DMS 273 (cell line): ENCODE measurements around the gene COL26A1.
"Not testable (repeated sequence)": the region's sequence is repeated elsewhere in the genome, so short reads cannot be mapped to it uniquely, and the experiment has no call there.

ENCODE experiments used
- DNase-seq: peaks from one replicate; lab custom pipeline; 2025; ENCODE audit not compliant: unreplicated experiment; lab: John Stamatoyannopoulos, UW

The COL26A1 gene

DNA sequence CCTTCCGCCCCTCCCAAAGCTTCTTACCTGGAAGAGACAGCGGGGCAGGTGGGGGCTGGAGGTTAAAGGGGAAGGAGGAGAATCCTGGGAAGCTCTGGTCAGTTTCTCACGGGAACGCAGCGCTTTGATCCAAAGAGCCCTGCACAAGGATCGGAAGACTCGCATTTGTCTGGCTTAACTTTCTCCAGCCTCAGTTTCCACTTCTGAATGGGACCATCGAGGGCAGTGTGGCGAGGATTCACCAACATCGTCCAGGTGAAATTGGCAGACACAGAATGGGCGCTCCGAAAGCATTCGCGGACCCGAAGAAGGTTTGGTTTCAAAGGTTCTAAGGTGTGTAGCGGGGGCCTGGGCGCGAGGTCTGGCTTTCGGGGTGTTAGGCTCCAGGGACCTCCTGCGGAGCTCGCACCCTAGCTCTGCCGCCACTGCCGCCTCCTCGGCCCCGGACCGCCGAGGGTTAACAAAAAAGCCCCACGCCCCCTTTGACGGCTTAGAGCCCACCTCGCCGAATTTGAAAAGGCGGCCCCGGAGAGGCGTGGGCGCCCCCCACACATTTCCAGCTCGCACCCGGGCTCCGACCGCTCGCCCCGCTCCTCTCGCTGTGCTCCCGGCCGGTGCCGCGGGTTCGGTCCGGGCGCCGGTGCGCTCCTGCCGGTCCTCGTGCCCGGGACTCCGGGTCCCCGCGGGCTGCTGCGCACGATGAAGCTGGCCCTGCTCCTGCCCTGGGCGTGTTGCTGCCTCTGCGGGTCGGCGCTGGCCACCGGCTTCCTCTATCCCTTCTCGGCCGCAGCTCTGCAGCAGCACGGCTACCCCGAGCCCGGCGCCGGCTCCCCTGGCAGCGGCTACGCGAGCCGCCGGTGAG is at the start of gene COL26A1:
TSS of gene COL26A1 (plus strand) at position 542 of the 862 bp plus-strand sequence. CDS start at position 700, 158 bp downstream.
- DNase-seq = peak; percentile 69

DNA sequence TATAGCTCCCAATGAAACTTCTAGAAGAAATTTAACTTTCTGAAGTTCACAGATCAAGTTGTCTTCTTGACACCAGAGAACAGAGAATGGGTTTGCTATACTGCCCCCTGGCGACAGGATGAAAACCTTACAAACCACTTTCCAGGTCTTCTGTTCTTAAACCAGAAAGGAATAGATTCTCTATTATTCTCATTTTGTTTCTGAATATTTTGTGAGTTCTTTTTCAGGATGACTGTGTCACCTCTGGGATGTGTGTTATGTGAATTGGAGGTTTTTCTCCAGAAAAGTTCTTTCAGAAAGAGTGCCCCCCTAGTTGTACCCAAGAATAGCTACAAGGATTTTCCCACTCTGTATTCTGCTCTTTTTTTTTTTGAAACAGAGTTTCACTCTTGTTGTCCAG is 47.3 kb upstream of the COL26A1 start:
- peak; percentile 85 for DNase-seq

DNA sequence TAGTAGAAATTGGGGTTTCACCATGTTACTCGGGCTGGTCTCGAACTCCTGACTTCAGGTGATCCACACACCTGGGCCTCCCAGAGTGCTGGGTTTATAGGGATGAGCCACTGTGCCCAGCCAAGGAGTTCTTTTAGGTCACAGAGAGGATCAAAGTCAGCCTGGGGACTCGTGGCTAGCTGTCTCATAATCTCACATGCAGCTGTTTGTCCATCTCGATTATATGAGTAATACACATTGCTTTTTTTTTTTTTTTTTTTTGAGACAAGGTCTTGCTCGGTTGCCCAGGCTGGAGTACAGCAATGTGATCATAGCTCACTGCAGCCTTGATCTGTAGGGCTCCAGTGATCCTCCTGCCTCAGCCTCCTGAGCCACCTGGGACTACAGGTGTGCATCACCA is 43.3 kb upstream of the COL26A1 start:
- no peak for DNase-seq

DNA sequence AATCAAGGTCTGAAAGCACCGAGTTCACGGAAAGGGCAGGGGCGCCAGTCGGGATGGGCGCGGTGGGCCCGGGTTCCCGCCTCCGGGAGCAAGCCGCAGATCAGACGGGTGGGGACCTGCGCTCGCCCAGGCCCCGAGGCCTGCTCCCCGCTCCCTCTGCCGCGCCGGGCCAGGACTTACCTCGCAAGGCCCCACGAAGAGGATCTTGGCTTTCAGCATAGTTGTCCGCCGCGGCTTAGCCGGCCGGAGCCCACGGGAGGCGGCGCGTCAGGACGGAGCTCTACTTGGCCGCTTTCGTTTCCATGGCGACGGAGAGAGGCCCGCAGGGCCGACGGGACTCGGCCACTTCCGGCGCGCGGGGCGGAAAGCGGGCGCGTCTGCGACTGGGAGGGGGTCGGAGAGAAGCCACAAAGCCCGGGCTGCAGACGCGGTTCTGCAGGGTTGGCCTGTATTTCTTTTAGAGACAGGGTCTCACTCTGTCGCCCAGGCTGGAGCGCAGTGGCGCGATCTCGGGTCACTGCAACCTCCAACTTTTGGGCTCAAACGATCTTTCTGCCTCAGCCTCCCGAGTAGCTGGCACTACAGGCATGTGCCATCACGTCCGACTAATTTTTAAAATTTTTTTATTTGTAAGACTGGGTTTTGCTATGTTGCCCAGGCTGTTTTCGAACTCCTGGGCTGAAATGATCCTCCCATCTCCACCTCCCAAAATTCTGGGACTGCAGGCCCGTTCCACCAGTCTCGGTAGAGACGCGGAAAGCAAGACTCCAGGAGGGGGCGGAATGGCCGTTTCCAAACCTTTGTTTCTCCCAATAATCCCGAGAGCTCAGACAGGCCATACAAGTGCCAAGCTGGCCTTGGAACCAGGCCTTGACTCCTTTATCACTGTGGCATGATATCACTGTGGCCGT is 40.9 kb upstream of the COL26A1 start, which contains the start of gene IFT22:
TSS of gene IFT22 (minus strand) at position 322 of the 911 bp plus-strand sequence. CDS start at position 219, 103 bp downstream.
- DNase-seq = peak; percentile 99

DNA sequence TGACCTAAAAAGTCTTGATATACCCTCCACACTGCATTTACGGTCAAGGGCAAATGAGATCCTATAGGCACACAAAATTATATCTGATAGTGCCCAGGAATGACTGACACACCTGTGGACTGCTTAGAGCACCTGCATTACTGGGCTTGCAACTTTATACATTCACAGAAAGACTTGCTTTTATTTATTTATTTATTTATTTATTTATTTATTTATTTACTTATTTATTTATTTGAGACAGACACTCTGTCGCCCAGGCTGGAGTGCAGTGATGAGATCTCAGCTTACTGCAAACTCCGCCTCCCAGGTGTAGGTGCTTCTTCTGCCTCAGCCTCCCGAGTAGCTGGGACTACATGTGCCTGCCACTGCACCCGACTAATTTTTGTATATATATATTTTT is 34.5 kb upstream of the COL26A1 start:
- DNase-seq = no peak

DNA sequence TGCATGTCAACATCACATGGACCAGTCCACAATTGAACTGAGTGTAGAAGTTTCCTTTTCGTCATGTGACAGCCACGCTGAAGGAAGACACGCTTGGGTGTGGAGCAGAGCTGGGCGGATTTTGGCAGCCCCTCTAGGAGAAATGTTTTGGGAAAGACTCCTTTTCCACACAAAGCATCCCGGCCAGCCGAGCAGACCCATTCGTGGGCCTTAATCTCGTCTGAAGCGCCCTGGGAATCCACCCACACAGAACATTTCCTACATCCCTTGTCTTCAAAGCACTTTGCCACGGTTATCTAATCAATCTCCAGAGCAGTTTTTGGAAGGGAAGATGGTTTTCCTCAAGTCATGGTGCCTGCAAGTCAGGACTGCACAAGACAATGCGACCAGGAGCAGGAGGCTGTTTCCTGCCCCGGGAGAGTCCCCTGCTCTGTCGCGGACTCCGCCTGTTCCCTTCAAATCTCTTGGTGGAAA is 32.6 kb upstream of the COL26A1 start:
- no peak for DNase-seq

DNA sequence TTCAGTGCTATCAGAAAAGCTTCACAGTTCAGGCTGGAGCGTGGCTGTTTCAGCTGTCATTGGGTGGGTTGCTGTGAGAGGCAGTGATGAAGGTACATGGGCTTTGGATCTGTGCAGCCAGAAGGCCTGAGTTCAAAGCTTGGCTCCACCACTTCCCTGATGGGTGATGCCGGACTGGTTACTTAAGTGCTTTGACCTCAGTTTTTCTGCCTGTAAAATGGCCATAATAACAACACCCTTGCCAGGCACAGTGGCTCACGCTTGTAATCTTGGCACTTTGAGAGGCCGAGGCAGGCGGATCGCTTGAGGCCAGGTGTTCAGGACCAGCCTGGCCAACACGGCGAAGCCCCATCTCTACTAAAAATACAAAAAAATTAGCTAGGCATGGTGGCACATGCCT is 30.6 kb upstream of the COL26A1 start:
- no peak for DNase-seq

DNA sequence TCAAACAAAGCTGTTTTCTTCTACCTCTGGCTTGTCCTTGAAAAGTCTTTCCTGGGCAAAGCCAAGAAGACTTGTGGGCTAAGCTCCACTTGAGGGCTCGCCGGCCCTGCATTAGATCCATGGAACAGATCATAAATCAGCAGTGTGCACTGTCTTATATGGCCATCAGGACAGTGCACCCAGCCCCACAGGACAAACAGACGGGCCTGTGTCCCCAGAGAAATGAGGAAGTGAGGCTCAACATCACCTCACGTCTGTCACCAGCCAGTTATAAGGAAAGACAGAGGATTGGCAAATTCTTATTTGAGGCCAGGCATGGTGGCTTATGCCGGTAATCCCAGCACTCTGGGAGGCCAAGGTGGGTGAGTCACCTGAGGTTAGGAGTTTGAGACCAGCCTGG is 28.8 kb upstream of the COL26A1 start:
- no peak for DNase-seq

DNA sequence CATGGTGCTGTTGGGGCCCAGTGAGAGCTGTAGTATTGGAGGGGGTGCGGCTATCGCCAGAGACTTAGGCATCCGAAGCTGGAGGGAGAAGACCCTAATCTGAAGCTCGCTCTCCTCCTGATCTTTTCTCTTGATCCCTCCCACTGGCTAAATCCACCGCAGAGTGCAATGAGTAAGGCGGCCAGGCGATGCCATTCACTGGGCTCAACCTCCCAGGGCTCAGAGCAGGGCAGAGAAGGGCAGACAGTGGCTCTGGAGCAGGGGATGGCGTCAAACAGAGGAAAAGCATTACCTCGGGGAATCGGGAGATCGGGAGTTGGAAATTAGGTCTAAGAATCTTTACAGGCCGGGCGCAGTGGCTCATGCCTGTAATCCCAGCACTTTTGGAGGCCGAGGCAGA is 22.3 kb upstream of the COL26A1 start:
- no peak for DNase-seq

DNA sequence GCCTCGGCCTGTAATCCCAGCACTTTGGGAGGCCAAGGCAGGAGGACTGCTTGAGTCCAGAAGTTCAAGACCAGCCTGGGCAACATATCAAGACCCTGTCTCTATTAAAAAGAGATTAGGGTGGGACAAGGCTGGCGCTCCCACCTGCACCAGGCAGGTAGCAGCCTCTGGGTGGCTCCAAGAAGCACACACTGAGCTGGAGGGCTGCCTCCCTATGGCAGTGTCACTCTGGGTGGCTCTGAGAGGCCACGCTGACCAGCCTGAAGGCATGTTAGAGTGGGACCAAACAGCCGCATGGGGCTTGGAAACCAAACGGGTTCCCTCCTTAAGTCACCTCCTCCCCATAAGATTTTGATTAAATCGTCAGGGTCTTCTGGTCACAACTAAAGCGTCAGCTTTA is 19.8 kb upstream of the COL26A1 start:
- no peak for DNase-seq

DNA sequence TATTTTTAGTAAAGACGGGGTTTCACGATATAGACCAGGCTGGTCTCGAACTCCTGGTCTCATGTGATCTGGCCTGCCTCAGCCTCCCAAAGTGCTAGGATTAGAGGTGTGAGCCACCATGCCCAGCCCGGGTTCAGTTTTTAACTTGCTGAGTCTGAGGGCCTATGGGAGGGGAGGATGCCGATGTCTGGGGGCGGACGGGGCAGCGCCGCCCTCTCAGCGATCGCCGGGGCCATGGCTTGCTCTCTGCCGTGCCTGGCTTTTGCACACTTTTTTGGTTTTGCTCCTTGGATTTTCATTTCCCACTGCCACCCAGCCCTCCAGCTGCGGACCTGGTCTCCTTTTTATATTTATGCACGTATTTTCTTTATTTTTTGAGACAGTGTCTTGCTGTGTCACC is 15.2 kb upstream of the COL26A1 start:
- no peak for DNase-seq

DNA sequence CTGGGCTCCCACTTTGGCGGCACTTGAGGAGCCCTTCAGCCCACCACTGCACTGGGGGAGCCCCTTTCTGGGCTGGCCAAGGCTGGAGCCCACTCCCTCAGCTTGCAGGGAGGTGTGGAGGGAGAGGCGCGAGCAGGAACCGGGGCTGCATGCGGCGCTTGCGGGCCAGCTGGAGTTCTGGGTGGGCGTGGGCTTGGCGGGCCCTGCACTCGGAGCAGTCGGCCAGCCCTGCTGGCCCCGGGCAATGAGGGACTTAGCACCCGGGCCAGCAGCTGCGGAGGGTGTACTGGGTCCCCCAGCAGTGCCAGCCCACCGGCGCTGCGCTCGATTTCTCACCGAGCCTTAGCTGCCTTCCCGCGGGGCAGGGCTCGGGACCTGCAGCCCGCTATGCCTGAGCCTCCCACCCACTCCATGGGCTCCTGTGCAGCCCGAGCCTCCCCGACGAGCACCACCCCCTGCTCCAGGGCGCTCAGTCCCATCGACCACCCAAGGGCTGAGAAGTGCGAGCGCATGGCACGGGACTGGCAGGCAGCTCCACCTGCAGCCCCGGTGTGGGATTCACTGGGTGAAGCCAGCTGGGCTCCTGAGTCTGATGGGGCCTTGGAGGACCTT is 14.1 kb upstream of the COL26A1 start:
- not testable (repeated sequence) for DNase-seq

DNA sequence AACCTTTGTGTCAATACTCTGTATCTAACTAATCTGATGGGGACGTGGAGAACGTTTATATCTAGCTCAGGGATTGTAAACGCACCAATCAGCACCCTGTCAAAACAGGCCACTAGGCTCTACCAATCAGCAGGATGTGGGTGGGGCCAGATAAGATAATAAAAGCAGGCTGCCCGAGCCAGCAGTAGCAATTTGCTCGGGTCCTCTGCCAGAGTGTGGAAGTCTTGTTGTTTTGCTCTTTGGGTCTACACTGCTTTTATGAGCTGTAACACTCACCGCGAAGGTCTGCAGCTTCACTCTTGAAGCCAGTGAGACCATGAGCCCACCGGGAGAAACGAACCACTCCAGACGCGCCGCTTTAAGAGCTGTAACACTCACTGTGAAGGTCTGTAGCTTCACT is 13.4 kb upstream of the COL26A1 start:
- DNase-seq = not testable (repeated sequence)

DNA sequence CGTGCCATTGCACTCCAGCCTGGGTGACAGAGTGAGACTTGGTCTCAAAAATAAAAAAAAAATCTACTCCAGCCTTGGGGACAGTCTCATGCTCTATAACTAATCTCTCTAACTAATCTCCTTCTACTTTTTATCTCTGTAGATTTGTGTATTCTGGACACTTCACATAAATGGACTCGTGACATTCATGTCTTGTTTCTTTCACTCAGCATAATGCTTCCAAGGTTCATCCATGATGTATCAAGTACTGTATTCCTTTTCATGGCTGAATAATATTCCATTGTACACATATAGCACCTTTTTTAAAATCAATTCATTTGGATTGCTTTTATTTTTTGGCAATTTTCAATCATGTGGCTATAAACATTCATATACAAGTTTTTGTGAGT is 9.8 kb upstream of the COL26A1 start:
- no peak for DNase-seq

DNA sequence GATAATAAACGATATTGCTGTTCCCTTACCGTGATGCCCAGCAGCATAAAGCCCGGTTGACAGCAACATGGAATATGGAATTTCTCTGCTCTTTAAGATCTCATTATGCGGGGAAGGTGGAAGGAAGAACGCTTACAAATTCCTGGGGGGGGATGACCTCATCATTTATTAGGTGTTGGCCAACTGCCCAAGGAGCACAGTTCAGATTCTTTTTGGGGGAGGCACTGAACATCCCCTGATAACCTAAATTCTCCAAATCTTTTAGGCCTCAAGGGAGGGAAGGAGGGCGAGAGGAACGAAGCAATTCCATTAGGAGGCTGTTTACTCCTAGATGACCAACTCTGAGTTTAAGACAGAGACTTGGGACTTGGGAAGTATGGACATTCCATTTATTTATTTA is 5.2 kb upstream of the COL26A1 start:
- DNase-seq = no peak

DNA sequence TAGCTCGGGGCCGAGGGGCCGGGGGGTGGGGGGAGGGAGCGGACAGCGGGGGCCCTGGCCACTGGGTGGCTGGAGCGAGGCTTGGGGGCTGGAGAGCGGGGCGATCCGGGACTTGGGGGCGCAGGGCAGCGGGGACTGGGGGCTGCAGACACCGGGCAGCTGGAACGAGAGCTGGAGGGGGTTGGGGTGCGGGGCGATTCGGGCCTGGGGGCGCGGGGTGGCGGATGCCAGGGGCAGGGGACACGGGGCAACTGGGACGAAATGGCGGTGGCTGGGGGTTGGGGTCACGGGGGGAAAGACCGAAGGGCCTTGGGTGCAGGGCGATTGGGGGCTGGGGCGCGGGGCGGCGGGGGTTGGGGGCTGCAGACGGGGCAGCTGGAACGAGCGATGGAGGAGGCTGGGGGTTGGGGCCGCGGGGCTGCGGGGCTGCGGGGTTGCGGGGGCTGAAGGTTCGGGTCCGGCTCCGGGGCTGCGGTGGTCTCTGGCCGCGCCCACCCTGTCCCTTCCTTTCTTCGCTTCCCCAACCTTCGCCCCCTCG is 590 bp downstream of the COL26A1 start:
- DNase-seq = no peak

DNA sequence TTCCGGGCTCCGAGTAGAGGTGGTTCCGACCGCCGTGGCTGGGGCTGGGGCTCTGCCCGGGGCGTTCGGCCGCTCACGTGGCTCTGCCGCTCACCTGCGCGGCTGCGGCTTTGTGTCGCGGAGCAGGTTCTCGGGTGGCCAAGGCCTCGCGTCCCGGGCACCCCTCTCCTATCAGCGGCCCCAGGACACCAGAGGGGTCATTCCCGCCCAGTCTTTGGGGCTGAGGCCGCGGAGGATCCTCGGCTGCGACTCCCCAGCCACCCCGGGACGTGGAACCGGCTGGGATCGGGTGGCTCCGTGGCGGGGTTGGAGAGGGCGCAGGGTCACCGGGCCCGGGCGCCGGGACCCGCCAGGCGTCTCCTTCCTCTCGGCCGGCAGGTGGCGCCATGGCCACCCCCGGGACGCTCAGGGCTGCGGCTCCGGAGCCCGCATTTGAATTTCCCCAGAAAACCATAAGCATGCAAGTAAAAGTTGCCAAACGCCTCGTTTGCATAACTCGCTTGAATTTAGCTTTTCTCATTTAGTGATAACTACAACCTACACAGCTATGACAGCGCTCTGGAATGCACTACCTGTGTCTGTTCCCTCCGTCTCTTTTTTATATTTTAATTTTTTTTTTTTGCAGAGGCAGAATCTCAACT is 1.2 kb downstream of the COL26A1 start:
- DNase-seq = peak; percentile 90

DNA sequence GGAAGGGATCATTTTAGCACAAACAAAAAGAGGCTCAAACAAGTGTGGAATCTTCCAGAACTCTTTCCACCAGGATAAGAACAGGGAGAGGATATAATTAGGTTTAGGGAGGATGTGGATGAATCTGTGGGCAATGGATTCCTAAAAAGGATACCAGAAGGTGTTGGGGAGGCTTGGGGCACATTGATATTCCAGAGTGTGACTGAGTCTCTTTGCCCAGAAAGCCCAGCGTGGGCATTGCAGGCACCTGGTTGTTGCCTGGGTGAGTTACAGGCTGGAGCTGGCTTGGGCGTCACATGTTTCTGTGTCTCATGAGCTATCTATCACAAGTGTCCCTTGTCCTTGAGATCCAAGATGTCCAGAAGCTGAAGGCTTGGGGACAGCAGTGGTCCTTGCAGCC is 3.3 kb downstream of the COL26A1 start:
- no peak for DNase-seq

DNA sequence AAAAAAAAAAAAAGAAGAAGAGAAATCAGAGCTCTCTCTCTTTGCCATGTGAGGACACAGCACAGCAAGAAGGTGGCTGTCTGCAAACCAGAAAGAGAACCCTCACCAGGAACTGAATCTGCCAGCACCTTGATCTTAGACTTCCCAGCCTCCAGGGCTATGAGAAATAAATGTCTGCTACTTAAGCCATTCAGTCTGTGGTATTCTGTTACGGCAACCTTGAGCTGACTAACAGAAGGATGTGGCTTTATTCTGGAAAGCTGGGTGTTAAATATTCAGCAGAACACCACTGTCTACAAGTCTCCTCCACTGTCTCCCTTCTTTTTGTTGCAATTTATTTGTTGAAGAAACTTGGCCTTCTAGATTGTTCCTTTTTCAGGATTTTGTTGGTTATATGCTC is 5.0 kb downstream of the COL26A1 start:
- DNase-seq = no peak

DNA sequence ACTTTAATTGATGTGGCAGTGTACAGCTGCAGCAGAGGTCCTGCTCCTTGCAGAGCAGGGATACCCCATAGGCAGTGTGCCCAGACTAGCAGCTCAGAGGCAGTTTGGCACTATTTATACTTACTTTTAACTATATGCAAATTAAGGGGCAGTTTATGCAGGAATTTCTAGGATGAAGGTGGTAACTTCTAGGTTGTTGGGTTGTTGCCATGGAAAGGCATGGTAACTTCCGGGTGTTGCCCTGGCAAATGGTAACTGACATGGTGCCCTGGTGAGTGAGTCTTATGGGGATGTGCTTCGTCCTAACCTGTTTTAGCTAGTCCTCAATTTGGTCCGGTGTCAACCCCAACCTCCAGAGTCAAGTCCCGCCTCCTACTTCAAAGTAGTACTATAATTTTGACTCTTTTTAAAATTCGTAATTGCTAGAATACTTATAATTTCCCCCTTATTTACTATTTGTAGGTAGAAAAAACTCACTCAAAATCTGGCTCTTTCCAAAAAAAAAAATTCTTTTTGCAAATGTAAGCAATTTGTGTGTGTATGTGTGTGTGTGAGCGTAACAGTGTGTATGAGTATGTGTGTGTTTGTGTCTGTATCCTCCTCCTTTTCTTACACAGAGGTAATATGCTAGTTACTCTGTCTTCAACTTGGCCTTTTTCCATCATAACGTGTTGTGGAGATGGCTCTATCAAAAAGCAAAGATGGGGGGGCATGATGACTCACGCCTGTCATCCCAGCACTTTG is 5.9 kb downstream of the COL26A1 start:
- DNase-seq = no peak
